Measurements from ENCODE around the gene SNHG17. TPM values are rescaled to one million over a fixed set of nuclear protein-coding genes. Genes with fewer than 3 reads are reported as not detected.

The SNHG17 gene
- total and polyA plus RNA-seq, 12 donors = 4.2 to 25.9 (median 6.7) TPM

DNA sequence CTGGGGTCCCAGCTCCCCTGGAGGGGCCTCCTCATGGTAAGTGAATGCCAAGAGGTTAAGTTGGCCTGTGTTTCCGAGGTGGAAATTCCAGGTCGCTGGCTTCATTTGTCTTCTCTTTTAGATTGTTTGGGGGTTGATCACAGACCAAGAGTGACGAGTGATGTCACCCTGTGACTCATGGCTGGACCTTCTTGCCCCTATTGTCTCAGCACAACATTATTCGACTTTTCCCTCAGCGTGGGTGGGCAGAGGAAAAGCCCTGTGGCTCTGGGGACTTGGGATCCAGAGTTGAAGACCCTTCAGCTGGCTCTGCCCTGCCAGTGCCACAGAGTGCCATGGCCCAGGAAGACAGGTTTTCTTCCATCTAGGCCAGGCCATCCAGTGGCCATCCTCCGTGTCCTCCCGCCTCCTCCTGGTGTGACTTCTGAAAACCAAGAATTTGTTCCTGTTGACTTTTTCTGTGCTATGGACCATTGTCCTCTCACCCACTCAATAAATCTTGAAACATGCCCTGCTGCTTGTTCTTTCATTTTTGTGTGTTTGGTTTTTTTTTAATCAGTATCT is 15.4 kb upstream of the SNHG17 start:
- H3K4me3 ChIP-seq = no peak overlapping the region
- H3K27me3 ChIP-seq = no peaks in the 10 kb centered on the region
- DNase-seq = no peak
- H3K36me3 ChIP-seq = peaks cover 0 to 39% (median 12%) of the 10 kb centered on the region in 9 donors
- TF ChIP-seq, protein P1, sequence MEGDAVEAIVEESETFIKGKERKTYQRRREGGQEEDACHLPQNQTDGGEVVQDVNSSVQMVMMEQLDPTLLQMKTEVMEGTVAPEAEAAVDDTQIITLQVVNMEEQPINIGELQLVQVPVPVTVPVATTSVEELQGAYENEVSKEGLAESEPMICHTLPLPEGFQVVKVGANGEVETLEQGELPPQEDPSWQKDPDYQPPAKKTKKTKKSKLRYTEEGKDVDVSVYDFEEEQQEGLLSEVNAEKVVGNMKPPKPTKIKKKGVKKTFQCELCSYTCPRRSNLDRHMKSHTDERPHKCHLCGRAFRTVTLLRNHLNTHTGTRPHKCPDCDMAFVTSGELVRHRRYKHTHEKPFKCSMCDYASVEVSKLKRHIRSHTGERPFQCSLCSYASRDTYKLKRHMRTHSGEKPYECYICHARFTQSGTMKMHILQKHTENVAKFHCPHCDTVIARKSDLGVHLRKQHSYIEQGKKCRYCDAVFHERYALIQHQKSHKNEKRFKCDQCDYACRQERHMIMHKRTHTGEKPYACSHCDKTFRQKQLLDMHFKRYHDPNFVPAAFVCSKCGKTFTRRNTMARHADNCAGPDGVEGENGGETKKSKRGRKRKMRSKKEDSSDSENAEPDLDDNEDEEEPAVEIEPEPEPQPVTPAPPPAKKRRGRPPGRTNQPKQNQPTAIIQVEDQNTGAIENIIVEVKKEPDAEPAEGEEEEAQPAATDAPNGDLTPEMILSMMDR (IDR thresholded peaks at IDR 0.05) = no peak
- H3K9me3 ChIP-seq = no peaks in the 10 kb centered on the region
- no peak for ATAC-seq
- H3K27ac ChIP-seq = peak overlapping the region in 3 of 10 donors; percentile 16 to 85 (median 51)
- intact Hi-C loops (cut with DNase I) = no loop called here
- 74 to 86% methylated on average over 7 of the region's 7 CpGs for WGBS, 2 donors
- H3K4me1 ChIP-seq = peaks cover 3 to 42% (median 18%) of the 10 kb centered on the region in 9 donors

DNA sequence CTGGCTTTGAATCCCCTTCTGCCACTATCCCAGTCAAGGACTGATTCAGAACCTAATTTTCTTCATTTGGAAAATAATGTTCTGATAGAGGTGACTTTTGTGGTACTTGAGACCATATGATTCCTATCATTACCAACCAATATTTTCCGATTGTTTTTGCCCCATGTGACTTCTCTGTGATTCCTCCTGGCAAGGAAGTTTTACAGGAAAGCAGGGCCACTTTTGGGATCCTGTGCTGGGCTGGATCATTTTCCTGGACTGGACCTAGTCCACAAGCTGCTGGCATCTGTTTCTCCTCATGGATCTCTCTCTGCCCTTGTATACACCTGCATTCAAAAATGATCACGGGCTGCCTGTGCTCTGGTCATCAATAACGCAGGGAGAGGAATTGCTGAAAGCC is 13.9 kb upstream of the SNHG17 start:
- H3K27ac ChIP-seq = no peak overlapping the region
- DNase-seq = no peak
- TF ChIP-seq, protein P1 (IDR thresholded peaks at IDR 0.05) = no peak
- no peak for ATAC-seq
- H3K9me3 ChIP-seq = no peaks in the 10 kb centered on the region
- intact Hi-C loops (cut with DNase I) = no loop called here
- H3K27me3 ChIP-seq = no peaks in the 10 kb centered on the region
- peaks cover 0 to 39% (median 12%) of the 10 kb centered on the region in 9 donors for H3K36me3 ChIP-seq
- H3K4me3 ChIP-seq = no peak overlapping the region
- 80 to 83% methylated on average over 3 of the region's 3 CpGs for WGBS, 2 donors
- H3K4me1 ChIP-seq = peaks cover 3 to 42% (median 18%) of the 10 kb centered on the region in 9 donors

GRCh38 chr20:38447931-38448675 is 13.0 kb upstream of the SNHG17 start:
- Histone ChIP-seq H3K4me3 (no peak overlapping the region), H3K9me3 (no peaks in the 10 kb centered on the region), H3K36me3 (peaks cover 0 to 39% (median 12%) of the 10 kb centered on the region in 9 donors), H3K4me1 (peaks cover 3 to 42% (median 18%) of the 10 kb centered on the region in 9 donors), H3K27me3 (no peaks in the 10 kb centered on the region), H3K27ac (no peak overlapping the region)
- WGBS, 2 donors = 86 to 88% methylated on average over 10 of the region's 10 CpGs
- no peak for ATAC-seq
- no peak for DNase-seq
- TF ChIP-seq, protein P1 (IDR thresholded peaks at IDR 0.05) = no peak
- intact Hi-C loops (cut with DNase I) = loop anchor here in 1 of 10 donors (2.0 kb wide), 1 partner anchor 25 kb away; the partner anchor contains the start of gene RALGAPB

DNA sequence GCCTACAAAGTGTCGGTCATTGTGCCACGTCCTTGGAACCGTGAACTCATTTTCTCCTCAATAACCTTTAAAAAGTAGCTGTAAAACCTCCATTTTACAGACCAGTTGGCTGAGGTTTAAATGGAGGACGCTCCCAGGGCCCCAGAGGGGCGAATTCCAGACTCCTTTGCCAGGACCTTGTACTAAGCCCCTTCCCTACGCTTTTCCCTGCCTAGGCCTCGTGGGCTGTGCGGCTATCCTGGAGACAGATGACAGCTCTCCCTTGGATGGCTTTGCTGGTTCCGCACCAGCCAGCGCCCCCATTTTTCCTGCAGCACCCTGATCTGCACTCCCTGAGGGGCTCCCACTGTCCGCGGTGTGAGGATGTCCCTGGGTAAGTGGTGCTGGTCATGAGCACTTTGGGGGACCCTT is 12.1 kb upstream of the SNHG17 start:
- peaks cover 3 to 36% (median 18%) of the 10 kb centered on the region in 9 donors for H3K4me1 ChIP-seq
- peak in 3 of 8 donors; percentile 13 to 23 (median 17) for ATAC-seq
- peak overlapping the region; percentile 63 to 97 (median 79) for H3K4me3 ChIP-seq
- peaks cover 0 to 39% (median 12%) of the 10 kb centered on the region in 9 donors for H3K36me3 ChIP-seq
- no peak for DNase-seq
- TF ChIP-seq, protein P1 (IDR thresholded peaks at IDR 0.05) = no peak
- peak overlapping the region in 9 of 10 donors; percentile 76 to 95 (median 87) for H3K27ac ChIP-seq
- intact Hi-C loops (cut with DNase I) = loop anchor here in 1 of 10 donors (2.0 kb wide), 1 partner anchor 26 kb away; the partner anchor contains the start of gene RALGAPB
- no peaks in the 10 kb centered on the region for H3K9me3 ChIP-seq
- H3K27me3 ChIP-seq = no peaks in the 10 kb centered on the region
- WGBS, 2 donors = 44 to 46% methylated on average over 12 of the region's 12 CpGs
